Measurements from ENCODE around the gene PFDN4.
A peak's percentile ranks its signal among the peaks of the same experiment; 100 is the strongest.

PFDN4 gene

DNA sequence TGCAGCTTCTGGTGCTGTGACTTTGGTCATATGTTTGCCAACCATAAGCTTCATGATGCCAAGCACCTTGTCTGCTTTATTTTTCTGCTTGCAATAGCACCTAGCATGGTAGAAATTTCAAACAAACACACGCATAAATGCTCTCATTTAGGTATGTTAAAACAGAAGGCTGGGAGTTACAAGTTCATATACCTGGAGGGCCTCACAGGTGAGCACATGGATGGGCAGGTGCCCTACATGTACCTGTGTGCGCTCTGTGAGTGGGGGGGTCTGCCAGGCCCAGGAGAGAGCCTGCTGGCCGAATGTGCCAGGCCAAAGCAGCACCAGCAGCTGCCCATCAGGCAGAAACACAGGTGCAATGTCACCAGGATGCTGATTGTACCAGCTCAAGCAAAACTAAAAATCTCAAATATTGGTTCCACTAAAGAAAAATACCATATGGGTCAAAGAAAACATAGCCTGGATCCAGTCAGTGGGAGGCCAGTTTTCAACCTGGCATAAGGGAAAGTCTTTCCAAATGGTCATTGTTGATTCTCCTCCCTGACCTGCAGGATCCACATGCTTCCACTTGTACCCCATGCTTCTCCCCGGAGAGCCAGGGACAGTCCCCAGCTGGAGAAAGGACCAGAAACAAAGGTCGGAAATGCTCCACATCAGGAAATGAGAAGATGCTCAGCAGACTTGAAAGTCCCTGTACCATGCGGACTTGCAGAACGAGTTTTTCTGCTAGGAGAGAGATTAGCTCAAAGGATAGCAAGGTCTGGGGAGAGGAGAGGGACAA, 7.2 kb upstream of the PFDN4 start:
- peak; percentile 46 for DNase-seq (ENCODE audit: low read depth, low spot score)

DNA sequence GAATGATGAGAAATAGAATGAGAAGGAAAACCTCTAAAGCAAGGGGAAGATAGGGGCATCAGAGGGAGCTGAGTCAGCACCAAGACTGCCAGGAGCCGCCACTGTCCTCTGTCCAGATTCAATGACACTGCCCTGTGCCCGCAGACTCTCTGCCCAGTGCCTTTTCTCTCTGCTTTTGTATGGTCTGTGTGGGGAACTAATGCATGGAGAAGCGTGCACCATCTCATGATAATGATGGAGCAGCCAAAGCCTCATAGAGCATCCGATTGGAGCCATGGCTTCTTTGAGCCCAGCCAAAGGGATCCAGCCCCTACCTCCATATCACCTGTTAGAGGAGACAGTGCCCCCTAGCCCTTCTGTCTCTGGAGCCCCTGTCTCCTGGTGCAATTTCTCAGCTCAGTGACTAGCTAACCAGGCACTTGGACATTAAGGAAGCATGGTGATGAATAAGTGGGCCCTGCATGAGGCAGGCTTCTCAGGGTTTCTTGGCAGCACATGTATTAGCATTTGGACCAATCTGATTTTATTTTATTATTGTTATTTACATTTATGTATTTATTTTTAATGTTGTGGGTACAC, 6.5 kb upstream of the PFDN4 start:
- no peak for DNase-seq (ENCODE audit: low read depth, low spot score)

DNA sequence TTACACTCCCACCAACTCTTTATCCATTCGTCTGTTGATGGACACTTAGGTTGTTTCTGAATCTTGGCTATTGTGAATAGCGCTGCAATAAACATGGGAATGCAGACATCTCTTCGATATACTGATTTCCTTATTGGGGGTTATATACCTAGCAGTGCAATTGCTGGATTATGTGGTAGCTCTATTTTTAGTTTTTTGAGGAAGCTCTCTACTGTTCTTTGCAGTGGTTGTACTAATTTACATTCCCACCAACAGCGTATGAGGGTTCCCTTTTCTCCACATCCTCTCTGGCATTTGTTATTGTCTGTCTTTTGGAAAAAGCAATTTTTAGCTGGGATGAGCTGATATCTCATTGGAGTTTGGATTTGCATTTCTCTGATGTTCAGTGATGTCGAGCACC, 4.6 kb upstream of the PFDN4 start:
- DNase-seq (ENCODE audit: low read depth, low spot score) = no peak

DNA sequence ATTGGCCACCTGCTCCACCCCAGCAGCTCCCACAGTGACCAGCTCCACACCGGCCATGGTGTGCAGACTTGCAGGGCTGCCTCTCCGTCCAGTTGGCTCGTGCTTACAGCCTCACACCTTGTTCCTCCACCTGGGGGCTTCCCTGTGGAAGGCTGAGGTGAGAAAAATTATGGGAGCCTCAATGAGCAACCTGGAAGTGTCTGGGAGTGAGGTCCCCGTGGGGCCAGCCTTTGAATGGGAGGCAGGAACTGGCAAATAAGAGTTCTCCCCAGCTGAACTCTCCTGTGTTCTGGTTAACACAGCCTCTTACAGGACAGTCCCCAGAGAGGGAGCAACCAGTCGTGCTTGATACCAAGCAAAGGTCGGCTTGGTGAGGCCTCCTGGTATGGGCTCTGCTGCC, 3.8 kb upstream of the PFDN4 start:
- DNase-seq (ENCODE audit: low read depth, low spot score) = no peak

DNA sequence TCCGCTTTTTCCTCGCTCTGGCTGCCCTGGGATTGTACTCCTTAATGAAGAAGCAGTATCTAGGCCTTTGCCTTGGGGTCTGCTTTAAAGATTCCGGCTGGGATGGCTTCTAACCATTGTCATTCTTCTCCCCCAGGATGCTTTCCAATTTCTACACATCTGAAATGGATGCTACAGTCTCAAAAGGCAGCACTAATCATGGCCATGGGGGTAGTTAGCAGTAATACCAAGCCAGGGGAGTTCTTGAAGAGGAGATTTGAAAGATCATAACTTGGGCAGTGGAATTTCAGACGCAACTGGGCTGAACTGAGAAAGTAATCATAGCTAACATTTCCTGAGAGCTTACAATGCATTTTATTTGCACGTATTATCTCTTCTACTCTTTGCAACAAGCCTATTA, 3.4 kb upstream of the PFDN4 start:
- no peak for DNase-seq (ENCODE audit: low read depth, low spot score)

DNA sequence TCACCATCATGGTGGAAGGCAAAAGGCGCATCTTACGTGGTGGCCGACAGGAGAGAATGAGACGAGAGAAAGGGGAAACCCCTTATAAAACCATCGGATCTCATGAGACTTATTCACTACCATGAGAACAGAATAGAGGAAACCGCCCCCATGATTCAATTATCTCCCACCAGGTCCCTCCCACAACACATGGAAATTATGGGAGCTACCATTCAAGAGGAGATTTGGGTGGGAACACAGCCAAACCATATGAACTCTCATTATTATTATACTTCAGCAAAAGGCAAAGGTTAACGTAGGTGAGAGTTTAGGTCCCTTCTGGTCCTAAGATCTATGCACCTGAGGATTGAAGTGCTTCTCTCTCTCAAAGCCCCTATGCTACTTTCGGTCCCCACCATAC, 2.4 kb upstream of the PFDN4 start:
- DNase-seq (ENCODE audit: low read depth, low spot score) = no peak

DNA sequence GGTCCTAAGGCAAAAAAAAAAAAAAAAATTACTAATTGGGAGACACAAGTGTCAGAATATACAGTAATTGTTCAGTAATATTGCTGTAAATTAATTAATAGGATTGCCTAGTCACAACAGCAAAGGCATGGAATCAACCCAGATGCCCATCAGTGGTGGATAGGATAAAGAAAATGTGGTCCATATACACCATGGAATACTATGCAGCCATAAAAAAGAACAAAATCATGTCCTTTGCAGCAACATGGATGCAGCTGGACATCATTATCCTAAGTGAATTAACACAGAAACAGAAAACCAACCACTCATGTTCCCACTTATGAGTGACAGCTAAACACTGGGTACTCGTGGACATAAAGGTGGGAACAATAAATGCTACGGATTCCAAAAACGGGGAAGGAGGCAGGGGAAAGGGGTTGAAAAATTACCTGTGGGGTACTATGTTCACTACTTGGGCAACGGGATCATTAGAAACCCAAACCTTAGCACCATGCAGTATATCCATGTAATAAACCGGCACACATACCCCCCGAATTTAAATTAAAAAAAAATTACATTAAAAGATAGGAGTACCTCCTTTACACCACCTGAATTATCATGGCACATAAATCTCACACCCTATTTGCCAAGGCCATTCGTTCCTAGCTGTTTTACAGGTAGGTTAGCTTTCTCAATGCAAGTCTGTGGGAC, 689 bp upstream of the PFDN4 start:
- no peak for DNase-seq (ENCODE audit: low read depth, low spot score)

DNA sequence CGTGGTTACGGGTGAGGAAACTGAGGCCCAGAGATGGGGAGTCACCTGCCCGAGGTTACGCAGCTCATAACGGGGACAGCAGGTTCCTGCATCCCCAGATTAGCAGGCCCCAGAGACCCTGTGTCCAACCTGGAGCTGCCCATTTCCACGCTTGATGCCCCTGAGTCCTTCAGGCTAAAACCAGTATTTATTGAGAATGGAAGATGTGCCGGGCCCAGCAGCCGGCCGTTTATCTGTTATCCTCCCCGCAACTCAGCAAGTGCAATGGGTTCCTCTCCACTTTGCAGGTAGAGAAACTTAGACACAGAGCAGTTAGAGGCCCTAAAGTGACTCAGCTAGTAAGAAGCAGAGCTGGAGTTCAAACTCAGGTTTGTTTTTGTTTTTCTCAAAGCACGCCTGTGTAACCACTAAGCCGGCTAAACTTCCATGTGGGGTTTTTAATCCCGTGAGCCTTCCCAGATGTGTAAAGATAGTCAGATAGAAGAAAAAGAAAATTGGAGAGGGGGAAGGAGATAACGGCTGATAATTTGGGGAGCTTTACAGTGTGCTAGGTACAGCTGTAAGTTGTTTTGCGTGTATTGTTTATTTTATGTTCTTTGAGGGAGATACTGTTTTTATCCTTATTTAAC, 775 bp downstream of the PFDN4 start:
- DNase-seq (ENCODE audit: low read depth, low spot score) = no peak

DNA sequence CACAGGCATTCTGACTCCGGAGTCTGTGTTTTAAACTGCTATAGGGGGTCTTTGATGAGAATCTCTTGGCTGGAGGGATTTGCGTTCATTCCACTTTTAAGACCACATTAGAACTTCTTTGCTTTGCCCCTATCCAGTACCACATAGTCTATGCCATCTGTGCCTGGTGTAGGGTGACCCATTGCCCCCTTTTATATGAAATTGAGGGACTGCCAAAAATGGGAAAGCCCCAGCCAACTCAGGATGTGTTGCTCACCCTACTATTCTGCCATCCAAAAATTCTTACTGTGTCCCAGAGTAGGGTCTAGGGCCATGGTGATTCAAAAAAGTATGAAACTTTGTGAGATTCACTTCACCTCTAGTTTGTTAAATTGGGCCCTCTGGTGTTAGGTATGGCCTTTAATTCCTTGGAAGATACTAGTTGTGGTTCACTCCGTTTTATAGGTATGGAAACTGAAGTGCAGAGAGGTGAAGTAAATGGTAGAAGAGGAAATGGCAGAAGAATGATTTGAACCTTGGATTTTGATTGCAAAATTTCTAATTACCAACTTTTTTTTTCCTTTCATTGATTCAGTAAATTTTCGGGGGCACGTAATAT, 1.4 kb downstream of the PFDN4 start:
- DNase-seq (ENCODE audit: low read depth, low spot score) = no peak

DNA sequence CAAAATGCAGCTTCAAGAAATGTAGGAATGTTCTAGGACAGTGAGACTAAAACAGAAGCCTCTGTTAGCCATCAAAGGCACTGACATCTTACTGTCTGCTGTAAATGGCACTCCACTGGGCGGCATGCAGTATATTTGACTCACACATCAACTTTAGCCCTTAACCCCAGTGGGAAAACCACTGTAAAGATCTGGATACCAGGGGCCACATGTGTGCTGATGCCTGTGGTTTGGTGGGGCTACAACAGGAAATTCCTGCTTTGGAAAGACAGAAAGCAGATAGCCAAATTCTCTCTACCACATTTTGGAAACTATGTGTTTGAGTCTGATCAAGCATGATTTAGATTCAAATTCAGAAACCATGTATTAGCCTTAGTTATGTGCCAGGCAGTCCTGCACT, 4.3 kb downstream of the PFDN4 start:
- no peak for DNase-seq (ENCODE audit: low read depth, low spot score)

DNA sequence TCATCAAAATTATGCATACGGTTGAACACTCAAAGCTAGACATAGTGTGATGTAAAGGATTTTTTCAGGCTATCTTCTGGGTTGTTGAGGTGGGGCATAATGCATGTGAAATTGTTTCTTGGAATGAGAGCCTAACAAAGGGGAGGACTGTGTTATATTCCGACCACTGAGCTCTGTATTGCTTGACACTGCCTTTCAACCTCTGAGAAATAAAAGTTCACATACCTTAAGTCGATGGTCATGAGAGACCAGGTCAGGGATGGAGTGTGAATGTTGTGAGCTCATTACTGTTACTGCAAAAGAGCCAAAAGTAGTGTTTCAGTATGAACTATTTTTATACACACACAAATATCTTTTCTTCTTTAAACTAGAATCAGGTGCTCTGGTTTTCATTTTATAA, 5.0 kb downstream of the PFDN4 start:
- no peak for DNase-seq (ENCODE audit: low read depth, low spot score)

DNA sequence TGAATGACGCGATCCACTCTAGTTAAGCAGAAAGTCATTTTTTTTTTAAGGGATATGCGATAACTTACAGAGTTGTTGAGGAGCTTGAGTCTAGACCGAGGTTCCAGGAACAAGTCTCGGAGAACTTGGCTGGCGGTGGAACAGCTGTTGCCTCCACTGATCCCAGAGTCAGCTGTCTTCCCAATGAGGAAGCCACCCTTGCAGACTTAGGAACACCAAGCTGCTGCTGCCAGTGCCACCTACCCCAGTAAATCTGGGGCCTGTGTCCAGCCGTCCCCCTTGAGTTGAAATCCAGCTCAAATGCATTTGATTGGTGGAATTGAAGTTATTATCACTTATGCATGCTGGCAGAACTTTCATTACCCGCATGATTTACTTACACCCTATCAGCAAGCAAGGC, 6.7 kb downstream of the PFDN4 start:
- DNase-seq (ENCODE audit: low read depth, low spot score) = no peak

DNA sequence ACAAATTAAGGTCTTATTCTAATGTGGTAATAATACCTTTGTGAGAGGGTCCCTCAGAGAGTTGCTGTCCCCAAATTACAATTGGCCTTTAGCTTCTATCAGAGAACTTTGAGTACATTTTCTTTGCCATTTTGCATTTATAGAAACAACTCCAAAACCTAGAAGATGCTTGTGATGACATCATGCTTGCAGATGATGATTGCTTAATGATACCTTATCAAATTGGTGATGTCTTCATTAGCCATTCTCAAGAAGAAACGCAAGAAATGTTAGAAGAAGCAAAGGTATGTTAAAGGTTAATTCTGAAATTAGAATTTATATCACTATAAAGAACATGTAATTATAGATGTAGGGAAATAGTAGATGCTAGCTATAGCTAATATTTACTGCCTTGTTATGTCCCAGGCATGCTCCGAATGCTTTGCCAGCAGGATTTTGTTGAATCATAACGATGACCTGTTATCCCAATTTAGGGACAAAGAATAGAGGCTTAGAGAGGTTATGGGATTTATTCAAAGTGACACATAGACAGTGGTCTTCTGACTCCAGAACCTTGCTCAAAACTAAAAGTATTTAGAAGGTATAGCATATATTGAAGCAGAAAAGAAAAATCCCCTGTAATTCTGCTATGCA, 7.4 kb downstream of the PFDN4 start:
- no peak for DNase-seq (ENCODE audit: low read depth, low spot score)

DNA sequence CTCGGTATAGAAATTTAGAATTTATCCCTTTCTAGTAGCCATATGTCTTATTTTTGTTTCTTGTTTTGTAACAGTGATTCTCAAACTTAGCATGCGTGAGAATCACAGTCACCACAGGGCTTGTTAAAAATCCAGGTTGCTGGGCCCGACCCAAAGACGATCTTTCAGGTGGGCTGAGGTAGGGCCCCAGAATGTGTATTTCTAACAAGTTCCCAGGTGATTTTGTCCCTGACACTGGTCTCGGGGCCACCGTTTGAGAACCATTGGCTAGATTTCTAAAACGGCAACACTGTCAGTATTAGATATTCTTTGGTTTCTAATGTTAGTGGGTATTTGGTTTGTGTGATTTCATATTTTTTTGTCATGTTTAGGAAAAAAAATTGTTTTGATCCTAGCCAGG, 9.9 kb downstream of the PFDN4 start:
- DNase-seq (ENCODE audit: low read depth, low spot score) = no peak

DNA sequence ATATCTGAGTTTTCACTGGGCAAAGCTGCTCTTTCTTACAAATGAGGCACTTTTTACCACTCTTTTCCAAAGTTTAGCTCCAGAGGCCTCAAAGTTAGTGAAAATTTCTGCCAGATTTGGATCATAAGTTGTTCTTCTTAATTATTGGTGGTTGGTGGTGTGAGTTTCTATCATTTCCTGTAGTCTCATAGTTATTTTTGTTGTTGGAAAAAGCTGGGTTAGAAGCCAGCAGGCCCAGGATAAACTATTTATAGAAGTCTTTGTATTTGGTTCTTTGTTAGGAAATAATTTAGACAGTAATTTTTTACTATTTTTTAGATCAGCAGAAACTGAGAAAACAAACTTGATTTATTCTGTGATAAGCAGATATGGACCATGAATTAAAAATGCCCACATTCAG, 10.6 kb downstream of the PFDN4 start:
- DNase-seq (ENCODE audit: low read depth, low spot score) = no peak

DNA sequence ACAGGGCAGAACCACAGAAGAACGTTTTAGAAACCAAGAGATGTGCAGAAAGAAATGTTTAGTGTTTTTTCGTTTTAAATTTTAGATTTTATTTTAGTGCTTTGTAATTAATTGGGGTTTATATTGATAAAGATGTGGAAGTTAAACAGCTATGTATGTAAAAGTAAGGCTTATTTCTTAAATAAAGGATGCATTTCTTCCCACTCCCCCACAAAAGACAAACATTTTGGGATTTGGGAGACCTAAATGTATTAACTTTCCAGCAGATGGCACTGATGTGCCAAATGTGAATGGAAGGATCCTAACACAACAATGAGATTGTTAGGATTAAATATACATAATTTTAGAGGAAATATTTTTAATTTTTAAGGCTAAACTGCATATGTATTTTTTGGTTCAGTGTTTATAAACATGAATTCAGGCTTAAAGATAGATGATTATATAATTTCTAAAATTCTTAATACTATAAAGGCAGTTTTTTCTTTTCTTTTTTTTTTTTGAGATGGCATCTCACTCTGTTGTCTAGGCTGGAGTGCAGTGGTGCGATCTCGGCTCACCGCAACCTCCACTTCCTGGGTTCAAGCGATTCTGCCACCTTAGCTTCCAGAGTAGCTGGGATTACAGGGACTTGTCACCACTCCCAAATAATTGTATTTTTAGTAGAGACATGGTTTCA, 12.0 kb downstream of the PFDN4 start:
- no peak for DNase-seq (ENCODE audit: low read depth, low spot score)

DNA sequence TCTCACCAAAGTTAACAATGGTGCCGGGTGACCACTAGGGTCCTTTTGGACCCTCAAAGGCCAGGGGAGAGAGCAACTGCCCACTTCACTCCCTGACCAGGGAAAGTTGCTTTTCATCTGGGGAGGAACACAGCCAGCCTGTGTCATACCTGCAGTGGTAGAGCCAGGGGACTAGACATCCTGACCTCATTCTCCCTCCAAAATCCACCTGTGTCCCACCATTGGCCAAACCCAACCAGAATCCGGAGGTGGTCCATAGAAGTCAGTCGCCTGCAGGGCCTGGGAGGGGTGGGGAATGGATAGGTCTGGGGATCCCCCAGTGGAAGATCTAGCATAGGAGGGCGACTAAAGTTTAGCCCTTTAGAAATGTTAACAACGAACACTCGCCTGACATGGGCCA, 12.8 kb downstream of the PFDN4 start:
- DNase-seq (ENCODE audit: low read depth, low spot score) = no peak

DNA sequence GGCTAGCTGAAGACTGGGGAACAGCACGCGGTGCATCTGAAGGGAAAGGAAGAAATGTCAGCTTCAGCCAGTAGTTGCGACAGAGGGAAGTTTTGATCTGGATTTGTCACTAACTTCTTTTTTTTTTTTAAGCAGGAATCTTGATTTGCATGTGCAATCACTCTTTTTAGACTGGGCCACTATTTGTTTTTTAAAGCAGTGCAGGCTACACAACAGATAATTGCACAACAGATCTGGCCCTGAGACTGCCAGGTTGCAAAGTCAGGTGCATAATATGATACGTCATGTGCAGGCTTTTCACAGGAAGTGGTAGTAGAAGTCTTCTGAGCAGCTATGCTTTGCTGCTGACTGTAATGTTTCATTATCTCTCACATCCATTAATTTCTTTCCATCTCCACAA, 13.5 kb downstream of the PFDN4 start:
- no peak for DNase-seq (ENCODE audit: low read depth, low spot score)

DNA sequence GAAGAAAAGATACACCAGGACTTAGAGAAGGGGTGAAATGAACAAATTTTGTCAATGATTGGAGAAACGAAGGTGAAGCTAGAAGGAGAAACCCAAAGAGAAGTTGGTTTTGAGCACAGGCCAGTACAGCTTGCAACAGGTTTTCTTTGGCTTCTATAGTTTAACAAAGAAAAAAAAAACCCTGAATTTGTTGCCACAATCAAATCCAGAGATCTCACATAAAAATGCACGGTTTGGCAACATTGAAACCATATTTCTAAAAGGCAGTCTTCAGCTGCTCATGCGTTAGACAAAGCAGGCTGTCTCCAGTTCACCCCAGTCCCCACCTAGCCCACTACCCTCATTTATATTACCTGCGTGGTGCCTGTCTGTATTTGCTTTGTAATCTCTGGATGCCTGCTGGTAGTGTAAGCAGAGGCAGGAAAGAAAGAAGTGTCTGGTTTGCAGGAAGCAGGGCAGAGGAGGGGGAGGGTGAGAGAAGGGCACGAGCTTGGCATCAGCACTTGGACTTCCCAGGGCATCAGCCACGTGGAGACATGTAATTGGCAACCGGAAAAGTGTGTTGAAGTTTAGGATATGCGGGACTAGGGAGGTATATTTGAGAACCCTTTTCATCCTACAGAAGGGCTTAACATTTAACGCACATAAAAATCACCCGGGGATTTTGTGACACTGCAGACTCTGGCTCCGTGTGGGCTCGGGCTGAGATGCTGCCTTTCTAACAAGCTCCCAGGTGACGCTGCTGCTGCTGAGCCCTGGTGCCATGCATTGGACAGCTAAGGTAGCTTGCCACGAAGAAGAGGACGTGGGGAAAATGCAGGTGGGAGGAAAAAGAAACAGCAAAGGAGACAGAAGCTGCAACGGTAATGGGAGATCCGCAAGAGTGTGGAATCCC, 14.4 kb downstream of the PFDN4 start:
- no peak for DNase-seq (ENCODE audit: low read depth, low spot score)

DNA sequence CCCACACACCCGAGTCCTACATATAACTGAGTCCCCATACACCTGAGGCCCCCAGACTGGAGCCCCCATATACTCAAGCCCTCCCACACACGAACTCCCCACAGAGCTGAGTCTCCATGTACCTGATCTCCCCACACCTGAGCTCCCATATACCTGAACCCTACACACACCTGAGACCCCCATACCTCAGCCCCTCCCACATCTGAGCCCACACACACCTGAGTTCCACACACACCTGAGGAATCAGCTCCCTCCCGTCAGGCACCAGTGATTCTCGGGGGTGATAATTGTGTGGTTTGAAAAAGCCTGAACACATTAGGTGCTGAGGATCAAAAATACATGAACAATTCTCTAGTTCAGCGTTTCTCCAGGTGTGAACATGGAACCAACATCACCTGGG, 15.4 kb downstream of the PFDN4 start:
- no peak for DNase-seq (ENCODE audit: low read depth, low spot score)

Measured in ELF-1 (cell line).